Sigmoid colon (tissue), 7 donors: ENCODE measurements around the gene SH3RF2. TPM values are rescaled to one million over a fixed set of nuclear protein-coding genes. Genes with fewer than 3 reads are reported as not detected.

Experiments
- DNase-seq: peaks from one replicate; pipeline ENCODE4 v3.0.0-alpha.2; 2019
- H3K27ac ChIP-seq, 4 donors: fragments of 200-600 bp; sonication (generic); one replicate each; pipeline ENCODE4 v1.5.1; 2016 to 2019; ENCODE audit warnings: mild to moderate bottlenecking in 1 of 4
- H3K27me3 ChIP-seq, 3 donors: fragments of 200-600 bp; sonication (generic); one replicate each; pipeline ENCODE4 v1.5.1; 2019; ENCODE audit warnings: mild to moderate bottlenecking in 1 of 3
- H3K36me3 ChIP-seq, 4 donors: fragments of 200-600 bp; sonication (generic); one replicate each; pipeline ENCODE4 v1.5.1; 2016 to 2019
- H3K4me1 ChIP-seq, 4 donors: fragments of 200-600 bp; sonication (generic); one replicate each; pipeline ENCODE4 v1.5.1; 2017 to 2019
- H3K4me3 ChIP-seq, 4 donors: fragments of 200-600 bp; sonication (generic); one replicate each; pipeline ENCODE4 v1.5.1; 2017 to 2019; ENCODE audit warnings: mild to moderate bottlenecking in 2 of 4, moderate library complexity in 1 of 4
- H3K9me3 ChIP-seq, 4 donors: fragments of 200-600 bp in 3 of 4; sonication (generic) in 3 of 4; one replicate each; pipeline versions ENCODE4 v1.5.1 to v1.6.1; 2013 to 2019
- EP300 ChIP-seq, 4 donors: sonication (generic); formaldehyde crosslinking; IDR thresholded peaks; one replicate each; pipeline ENCODE4 v1.6.1; 2017; ENCODE audit warnings: antibody characterized with exemption in 4 of 4
- POLR2A ChIP-seq, 2 donors: fragments of 450-650 bp; IDR thresholded peaks; one replicate each; pipeline ENCODE4 v1.6.1; 2016; ENCODE audit warnings: antibody characterized with exemption in 2 of 2, mild to moderate bottlenecking in 2 of 2, moderate library complexity in 2 of 2
- POLR2AphosphoS5 ChIP-seq, 4 donors: sonication (generic); formaldehyde crosslinking; IDR thresholded peaks; one replicate each; pipeline ENCODE4 v1.6.1; 2017; ENCODE audit warnings: antibody characterized with exemption in 4 of 4
- WGBS, 2 donors: extraction: QIAGEN DNeasy Blood & Tissue Kit; methylation state at CpG; one replicate each; pipeline ENCODE4 v1.1.7; 2013; 5-methylcytosine and 5-hydroxymethylcytosine counted together
- intact Hi-C: fragments of 100-400 bp; cut with DNase I; formaldehyde crosslinking; loops from one replicate; pipeline ENCODE4 v1.15.1; 2023
- polyA plus RNA-seq, 3 donors: library from polyadenylated mRNA; stranded (reverse); fragments of 200-250 nt; gene quantifications; one replicate each; pipeline ENCODE4 v1.2.3, GENCODE V29; 2013
- total RNA-seq, 4 donors: library from RNA; depleted of rRNA; stranded (reverse); fragments of >200 nt; gene quantifications; one replicate each; pipeline ENCODE4 v1.1.0, GENCODE V29; 2016
- TF ChIP-seq, protein P1 (sequence below), 4 experiments: fragments of 450-650 bp in 3 of 4; fragments of 200-600 bp in 1 of 4; IDR thresholded peaks; one replicate each; pipeline ENCODE4 v1.5.1; 2016 to 2019; ENCODE audit warnings: antibody characterized with exemption in 4 of 4, mild to moderate bottlenecking in 3 of 4, moderate library complexity in 2 of 4
- donor health status: healthy with polysubstance abuse.
- donor health status: Bipolar disorder and iron deficiency.
- donor health status: healthy.

The SH3RF2 gene
- total and polyA plus RNA-seq, 7 donors = 0.28 to 37.9 (median 1.4) TPM

DNA sequence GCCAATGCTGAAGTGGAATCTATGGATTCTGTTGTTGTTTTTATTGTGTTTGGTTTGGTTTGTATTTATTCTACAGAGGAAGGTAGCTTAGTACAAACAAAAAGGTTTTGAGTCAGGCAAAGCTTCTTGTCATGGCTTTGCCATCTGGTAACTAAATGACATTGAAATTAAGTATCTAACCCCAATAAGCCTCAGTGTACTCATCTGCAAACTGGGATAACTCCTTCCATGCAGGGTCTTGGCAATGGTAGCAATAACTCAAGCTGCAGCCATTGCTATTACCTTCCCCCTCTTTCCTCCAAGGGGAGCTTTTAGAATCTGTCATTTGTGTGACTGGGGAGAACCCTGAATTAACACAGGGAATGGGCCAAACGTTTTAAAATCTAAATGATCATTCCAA is 89.3 kb downstream of the SH3RF2 start:
- Histone ChIP-seq H3K9me3 (no peaks in the 10 kb centered on the region), H3K36me3 (no peaks in the 10 kb centered on the region), H3K4me3 (no peak overlapping the region), H3K27me3 (no peaks in the 10 kb centered on the region), H3K4me1 (no peaks in the 10 kb centered on the region), H3K27ac (no peak overlapping the region)
- WGBS, 2 donors = 23 to 38% methylated on average over 1 of the region's 1 CpG
- no peak for DNase-seq
- TF ChIP-seq POLR2AphosphoS5 (IDR thresholded peaks at IDR 0.05) (no peak), POLR2A (IDR thresholded peaks at IDR 0.05) (no peak), EP300 (IDR thresholded peaks at IDR 0.05) (no peak)
- TF ChIP-seq, protein P1, sequence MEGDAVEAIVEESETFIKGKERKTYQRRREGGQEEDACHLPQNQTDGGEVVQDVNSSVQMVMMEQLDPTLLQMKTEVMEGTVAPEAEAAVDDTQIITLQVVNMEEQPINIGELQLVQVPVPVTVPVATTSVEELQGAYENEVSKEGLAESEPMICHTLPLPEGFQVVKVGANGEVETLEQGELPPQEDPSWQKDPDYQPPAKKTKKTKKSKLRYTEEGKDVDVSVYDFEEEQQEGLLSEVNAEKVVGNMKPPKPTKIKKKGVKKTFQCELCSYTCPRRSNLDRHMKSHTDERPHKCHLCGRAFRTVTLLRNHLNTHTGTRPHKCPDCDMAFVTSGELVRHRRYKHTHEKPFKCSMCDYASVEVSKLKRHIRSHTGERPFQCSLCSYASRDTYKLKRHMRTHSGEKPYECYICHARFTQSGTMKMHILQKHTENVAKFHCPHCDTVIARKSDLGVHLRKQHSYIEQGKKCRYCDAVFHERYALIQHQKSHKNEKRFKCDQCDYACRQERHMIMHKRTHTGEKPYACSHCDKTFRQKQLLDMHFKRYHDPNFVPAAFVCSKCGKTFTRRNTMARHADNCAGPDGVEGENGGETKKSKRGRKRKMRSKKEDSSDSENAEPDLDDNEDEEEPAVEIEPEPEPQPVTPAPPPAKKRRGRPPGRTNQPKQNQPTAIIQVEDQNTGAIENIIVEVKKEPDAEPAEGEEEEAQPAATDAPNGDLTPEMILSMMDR (IDR thresholded peaks at IDR 0.05) = no peak
- intact Hi-C loops = no loop called here

DNA sequence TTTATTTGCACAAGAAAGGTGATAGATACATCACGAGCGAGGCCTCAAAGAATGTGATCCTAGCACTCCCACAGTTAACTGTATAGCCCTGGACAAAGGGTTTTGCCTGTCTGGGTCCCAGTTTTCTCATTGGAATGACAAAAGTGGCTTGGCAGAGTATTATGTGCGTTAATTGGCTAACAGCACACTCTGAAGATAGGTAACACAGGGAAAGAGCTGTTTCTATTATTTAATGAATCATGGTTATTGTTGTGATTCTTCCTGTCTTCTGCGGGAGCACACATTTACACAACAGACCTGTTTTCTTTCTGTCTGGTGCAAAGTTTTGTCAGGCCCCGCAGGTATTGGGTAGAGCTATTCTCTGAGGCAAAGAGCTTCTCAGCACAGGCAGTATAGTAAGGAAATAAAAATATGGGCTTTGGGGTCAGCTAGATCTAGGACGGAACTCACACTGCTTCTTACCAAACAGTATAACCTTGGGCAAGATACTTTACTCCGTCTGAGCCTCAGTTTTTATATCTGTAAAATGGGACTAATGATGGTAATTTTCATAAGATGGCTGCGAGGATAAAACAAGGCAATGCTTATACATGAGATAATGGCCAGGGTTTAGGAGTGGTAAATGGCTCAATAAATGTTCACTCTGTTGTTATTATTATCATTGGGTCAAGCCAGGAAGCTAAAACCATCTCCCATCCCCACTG is 90.1 kb downstream of the SH3RF2 start:
- intact Hi-C loops = no loop called here
- no peak for DNase-seq
- no peaks in the 10 kb centered on the region for H3K36me3 ChIP-seq
- H3K4me3 ChIP-seq = no peak overlapping the region
- no peaks in the 10 kb centered on the region for H3K9me3 ChIP-seq
- WGBS, 2 donors = 73 to 84% methylated on average over 8 of the region's 8 CpGs
- no peaks in the 10 kb centered on the region for H3K27me3 ChIP-seq
- H3K27ac ChIP-seq = no peak overlapping the region
- H3K4me1 ChIP-seq = no peaks in the 10 kb centered on the region
- TF ChIP-seq, protein P1 (IDR thresholded peaks at IDR 0.05) = no peak
- TF ChIP-seq POLR2A (IDR thresholded peaks at IDR 0.05) = no peak
- TF ChIP-seq EP300 (IDR thresholded peaks at IDR 0.05) = no peak
- no peak for TF ChIP-seq POLR2AphosphoS5 (IDR thresholded peaks at IDR 0.05)

DNA sequence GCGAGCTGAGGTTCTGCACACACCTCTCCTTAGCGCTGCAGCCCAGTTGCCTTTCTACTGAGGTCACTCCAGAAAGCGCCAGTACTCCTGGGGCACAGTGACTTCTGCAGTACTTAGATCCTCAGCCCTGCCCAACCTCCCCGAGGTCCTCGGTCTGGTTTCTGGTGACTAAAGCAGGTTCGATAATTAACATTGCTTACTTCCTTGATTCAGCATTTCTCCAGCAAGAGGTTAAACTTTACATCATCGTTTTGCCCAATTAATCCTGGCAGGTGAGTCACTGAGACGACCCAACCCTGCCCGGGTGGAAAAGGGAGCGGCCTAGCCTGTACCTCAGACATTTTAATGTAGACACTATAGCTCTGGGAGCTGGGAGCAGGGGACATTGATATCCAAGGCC is 91.4 kb downstream of the SH3RF2 start:
- no peak overlapping the region for H3K4me3 ChIP-seq
- TF ChIP-seq POLR2AphosphoS5 (IDR thresholded peaks at IDR 0.05) (no peak), EP300 (IDR thresholded peaks at IDR 0.05) (no peak), POLR2A (IDR thresholded peaks at IDR 0.05) (no peak)
- TF ChIP-seq, protein P1 (IDR thresholded peaks at IDR 0.05) = no peak
- no peak for DNase-seq
- WGBS, 2 donors = 17 to 65% methylated on average over 10 of the region's 10 CpGs
- H3K27me3 ChIP-seq = no peaks in the 10 kb centered on the region
- H3K4me1 ChIP-seq = no peaks in the 10 kb centered on the region
- intact Hi-C loops = no loop called here
- no peaks in the 10 kb centered on the region for H3K9me3 ChIP-seq
- H3K36me3 ChIP-seq = no peaks in the 10 kb centered on the region
- no peak overlapping the region for H3K27ac ChIP-seq

DNA sequence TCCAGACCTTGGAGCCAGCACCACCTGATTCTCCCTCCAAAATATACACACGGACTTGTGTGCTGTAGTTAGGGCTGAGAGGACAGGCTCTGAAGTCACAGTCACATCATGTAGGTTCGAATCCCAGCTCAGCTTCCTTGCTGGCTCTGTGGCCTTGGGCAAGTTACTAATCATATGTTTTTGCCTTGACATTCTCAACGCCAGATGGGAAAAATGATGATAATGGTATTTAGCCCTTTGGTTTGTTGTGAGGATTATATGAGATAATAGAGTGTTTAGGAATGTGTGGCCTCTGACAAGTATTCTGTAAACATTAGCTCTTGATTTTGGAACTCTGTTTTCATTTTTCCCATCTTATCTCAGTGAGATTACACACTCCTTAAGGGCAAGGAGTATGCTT is 96.5 kb downstream of the SH3RF2 start:
- TF ChIP-seq POLR2AphosphoS5 (IDR thresholded peaks at IDR 0.05) (no peak), EP300 (IDR thresholded peaks at IDR 0.05) (no peak)

DNA sequence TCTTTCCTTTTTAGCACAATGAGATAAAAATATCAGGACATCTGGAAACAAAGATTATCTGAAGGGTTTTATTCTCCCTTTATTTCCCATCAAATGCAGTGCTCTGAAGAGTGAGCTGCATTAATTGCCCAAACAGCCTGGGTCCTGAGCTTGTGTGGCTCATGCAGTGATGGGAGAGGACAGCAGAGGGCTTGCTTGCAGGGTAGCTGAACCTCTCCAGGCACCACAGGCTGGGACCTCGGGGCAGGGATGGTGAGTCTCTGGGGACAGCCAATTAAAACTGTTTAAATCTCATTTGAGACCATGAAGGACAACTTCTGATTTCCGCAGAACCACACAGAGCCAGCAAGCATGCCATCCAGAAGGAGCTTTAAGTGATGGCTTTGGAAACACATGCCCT is 97.7 kb downstream of the SH3RF2 start:
- WGBS, 2 donors = 85 to 90% methylated on average over 2 of the region's 2 CpGs
- no peak for TF ChIP-seq EP300 (IDR thresholded peaks at IDR 0.05)
- TF ChIP-seq, protein P1 (IDR thresholded peaks at IDR 0.05) = no peak
- TF ChIP-seq POLR2A (IDR thresholded peaks at IDR 0.05) = no peak
- TF ChIP-seq POLR2AphosphoS5 (IDR thresholded peaks at IDR 0.05) = no peak
- intact Hi-C loops = no loop called here
- H3K27me3 ChIP-seq = no peaks in the 10 kb centered on the region
- no peaks in the 10 kb centered on the region for H3K36me3 ChIP-seq
- DNase-seq = no peak
- H3K27ac ChIP-seq = no peak overlapping the region
- no peaks in the 10 kb centered on the region for H3K9me3 ChIP-seq
- no peak overlapping the region for H3K4me3 ChIP-seq
- no peaks in the 10 kb centered on the region for H3K4me1 ChIP-seq

More for the DNA sequence above, 96.5 kb downstream of the SH3RF2 start:
- 84 to 85% methylated on average over 3 of the region's 3 CpGs for WGBS, 2 donors
- no peaks in the 10 kb centered on the region for H3K36me3 ChIP-seq
- no peak for DNase-seq
- no peaks in the 10 kb centered on the region for H3K4me1 ChIP-seq
- no peak overlapping the region for H3K27ac ChIP-seq
- H3K9me3 ChIP-seq = no peaks in the 10 kb centered on the region
- H3K27me3 ChIP-seq = no peaks in the 10 kb centered on the region
- H3K4me3 ChIP-seq = no peak overlapping the region
- intact Hi-C loops = no loop called here
